MG63 (cell line): ENCODE data around the gene KCNN3. TPM values are rescaled to one million over a fixed set of nuclear protein-coding genes. Genes with fewer than 3 reads are reported as not detected.

ENCODE experiments used
- DNase-seq: peaks from one replicate; pipeline ENCODE4 v3.0.0-alpha.2; 2020
- H3K27me3 ChIP-seq: fragments of 250-450 bp; sonication (Bioruptor Pico); 2 replicates; pipeline ENCODE4 v1.5.1; 2020; ENCODE audit warnings: mild to moderate bottlenecking, moderate library complexity
- H3K36me3 ChIP-seq: fragments of 250-450 bp; sonication (Bioruptor Pico); 2 replicates; pipeline ENCODE4 v1.5.1; 2020; ENCODE audit warnings: mild to moderate bottlenecking, moderate library complexity
- H3K4me3 ChIP-seq: fragments of 250-450 bp; sonication (Bioruptor Pico); 2 replicates; pipeline ENCODE4 v1.5.1; 2020; ENCODE audit warnings: mild to moderate bottlenecking, moderate library complexity
- H3K9me3 ChIP-seq: fragments of 250-450 bp; sonication (Bioruptor Pico); 2 replicates; pipeline ENCODE4 v1.5.1; 2020; ENCODE audit warnings: mild to moderate bottlenecking, moderate library complexity
- total RNA-seq: library from RNA; depleted of rRNA; stranded (reverse); fragments of >200 nt; shearing (Covaris generic); gene quantifications from 2 replicates; pipeline ENCODE4 v1.2.3, GENCODE V29; 2014; ENCODE audit warnings: low replicate concordance

The KCNN3 gene
- total RNA-seq, 1 experiment from 2014 or later: 1.6 TPM

- no peak for DNase-seq
- H3K36me3 ChIP-seq: no peaks in the 10 kb centered on the region
Observed at GRCh38 chr1:154838461-154838860, 31.6 kb downstream of the KCNN3 start.

DNA sequence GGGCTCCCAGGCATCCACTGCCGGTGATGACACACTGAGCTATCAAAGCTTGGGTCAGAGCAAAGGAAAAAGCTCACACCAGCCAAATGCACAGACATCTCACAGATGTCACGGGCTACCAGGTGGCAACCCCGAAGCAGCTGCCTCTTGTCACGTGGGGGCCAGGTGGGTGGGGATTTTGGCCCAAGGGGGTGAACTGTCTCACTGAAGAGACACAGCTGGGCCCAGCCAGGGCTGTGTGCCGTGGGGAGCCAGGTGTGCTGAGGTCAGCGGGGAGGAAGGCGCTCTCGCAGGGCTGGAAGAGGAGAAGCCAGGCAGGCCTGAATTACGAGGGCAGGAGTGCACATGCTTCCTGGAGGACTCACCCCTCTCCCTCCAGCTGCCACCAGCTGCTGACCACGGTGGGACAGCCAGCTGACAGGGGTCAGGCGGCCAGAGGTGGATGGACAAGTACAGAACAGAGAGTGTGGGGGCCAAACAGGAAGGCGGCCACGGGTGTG, 32.4 kb downstream of the KCNN3 start:
- H3K27me3 ChIP-seq: no peaks in the 10 kb centered on the region
- H3K36me3 ChIP-seq: no peaks in the 10 kb centered on the region
- DNase-seq: no peak
- no peaks in the 10 kb centered on the region for H3K9me3 ChIP-seq
- H3K4me3 ChIP-seq: no peak overlapping the region

More at GRCh38 chr1:154838461-154838860, 31.6 kb downstream of the KCNN3 start:
- H3K27me3 ChIP-seq: no peaks in the 10 kb centered on the region
- H3K4me3 ChIP-seq: no peak overlapping the region
- no peaks in the 10 kb centered on the region for H3K9me3 ChIP-seq

- Histone ChIP-seq H3K27me3 (no peaks in the 10 kb centered on the region), H3K4me3 (no peak overlapping the region), H3K36me3 (no peaks in the 10 kb centered on the region), H3K9me3 (no peaks in the 10 kb centered on the region)
- no peak for DNase-seq
Observed at GRCh38 chr1:154837034-154837671, 32.9 kb downstream of the KCNN3 start.

DNA sequence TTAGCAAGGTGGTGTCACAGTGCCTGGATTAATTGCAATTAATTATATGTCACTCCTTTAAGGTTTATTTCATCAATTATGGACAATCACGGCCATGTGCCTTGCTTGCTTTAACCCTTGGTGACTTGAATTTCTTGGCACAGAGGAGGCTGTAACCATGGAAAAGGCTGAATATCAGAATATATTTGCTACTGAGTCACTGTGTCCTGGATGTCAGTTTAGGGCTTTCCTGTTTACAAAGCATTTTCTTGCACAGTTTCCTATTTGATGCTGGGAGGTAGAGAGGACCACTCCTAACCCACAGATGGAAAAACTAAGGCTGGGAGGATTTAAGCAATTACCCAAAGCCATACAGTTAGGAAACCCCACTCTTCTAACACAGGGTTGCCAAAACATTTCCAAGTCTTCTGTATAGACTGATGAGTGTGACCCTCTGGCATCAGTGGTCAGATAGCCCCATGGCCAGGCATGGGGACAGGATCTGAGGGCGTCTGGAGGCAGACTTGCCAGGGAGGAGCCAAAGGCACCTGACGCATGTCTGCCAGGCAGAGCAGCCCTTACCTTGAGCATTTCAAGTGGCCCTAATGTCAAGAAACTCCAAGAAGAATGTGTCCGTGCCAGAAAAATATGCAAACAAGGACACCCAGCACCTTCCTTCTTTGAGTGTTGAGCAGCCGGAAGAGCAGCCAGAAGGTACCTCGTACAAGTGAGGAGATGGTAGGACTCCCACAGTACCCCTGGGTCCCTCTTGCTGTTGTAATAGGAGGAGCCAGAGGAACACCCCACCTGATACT, 34.4 kb downstream of the KCNN3 start:
- Histone ChIP-seq H3K36me3 (no peaks in the 10 kb centered on the region), H3K4me3 (no peak overlapping the region), H3K27me3 (no peaks in the 10 kb centered on the region), H3K9me3 (no peaks in the 10 kb centered on the region)
- no peak for DNase-seq

GRCh38 chr1:154833841-154834240, 36.2 kb downstream of the KCNN3 start:
- DNase-seq: no peak
- no peak overlapping the region for H3K4me3 ChIP-seq
- no peaks in the 10 kb centered on the region for H3K27me3 ChIP-seq
- H3K36me3 ChIP-seq: no peaks in the 10 kb centered on the region
- H3K9me3 ChIP-seq: no peaks in the 10 kb centered on the region

GRCh38 chr1:154833209-154833608, 36.9 kb downstream of the KCNN3 start:
- no peak for DNase-seq
- no peaks in the 10 kb centered on the region for H3K27me3 ChIP-seq
- no peaks in the 10 kb centered on the region for H3K36me3 ChIP-seq
- no peaks in the 10 kb centered on the region for H3K9me3 ChIP-seq
- no peak overlapping the region for H3K4me3 ChIP-seq

DNA sequence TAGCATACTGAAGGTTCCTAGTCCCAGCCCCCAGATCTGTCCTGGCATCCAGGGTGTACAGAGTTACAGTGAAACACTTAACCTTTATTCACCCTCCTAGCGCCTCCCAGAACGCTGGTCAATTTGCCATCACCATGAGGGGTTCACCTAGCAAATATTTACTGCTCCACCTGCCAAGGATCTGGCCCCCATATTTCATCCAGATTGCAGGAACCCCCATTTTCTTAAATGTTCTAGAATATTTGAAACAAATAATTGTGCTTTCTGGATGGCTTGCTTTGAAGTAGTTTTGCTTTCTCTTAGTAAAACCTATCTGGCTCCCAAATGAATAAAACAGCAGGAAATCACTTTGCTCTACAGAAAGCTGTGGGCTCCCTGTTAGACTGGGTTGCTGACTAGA, 37.7 kb downstream of the KCNN3 start:
- Histone ChIP-seq H3K27me3 (no peaks in the 10 kb centered on the region), H3K36me3 (no peaks in the 10 kb centered on the region), H3K9me3 (no peaks in the 10 kb centered on the region), H3K4me3 (no peak overlapping the region)
- DNase-seq: no peak

GRCh38 chr1:154831462-154831861, 38.6 kb downstream of the KCNN3 start:
- no peaks in the 10 kb centered on the region for H3K27me3 ChIP-seq
- H3K4me3 ChIP-seq: no peak overlapping the region
- H3K9me3 ChIP-seq: no peaks in the 10 kb centered on the region
- H3K36me3 ChIP-seq: no peaks in the 10 kb centered on the region
- peak; percentile 21 for DNase-seq

- DNase-seq: no peak
- no peaks in the 10 kb centered on the region for H3K27me3 ChIP-seq
- no peak overlapping the region for H3K4me3 ChIP-seq
- no peaks in the 10 kb centered on the region for H3K36me3 ChIP-seq
- no peaks in the 10 kb centered on the region for H3K9me3 ChIP-seq
Observed at GRCh38 chr1:154829062-154829461, 41.0 kb downstream of the KCNN3 start.

GRCh38 chr1:154824179-154825000, 45.7 kb downstream of the KCNN3 start:
- no peak for DNase-seq
- H3K9me3 ChIP-seq: no peaks in the 10 kb centered on the region
- no peaks in the 10 kb centered on the region for H3K36me3 ChIP-seq
- no peak overlapping the region for H3K4me3 ChIP-seq
- no peaks in the 10 kb centered on the region for H3K27me3 ChIP-seq

GRCh38 chr1:154822717-154823116, 47.4 kb downstream of the KCNN3 start:
- H3K36me3 ChIP-seq: no peaks in the 10 kb centered on the region
- H3K4me3 ChIP-seq: no peak overlapping the region
- H3K27me3 ChIP-seq: no peaks in the 10 kb centered on the region
- H3K9me3 ChIP-seq: no peaks in the 10 kb centered on the region
- DNase-seq: no peak

GRCh38 chr1:154822233-154822632, 47.8 kb downstream of the KCNN3 start:
- Histone ChIP-seq H3K4me3 (no peak overlapping the region), H3K9me3 (no peaks in the 10 kb centered on the region), H3K27me3 (no peaks in the 10 kb centered on the region), H3K36me3 (no peaks in the 10 kb centered on the region)
- DNase-seq: no peak

DNA sequence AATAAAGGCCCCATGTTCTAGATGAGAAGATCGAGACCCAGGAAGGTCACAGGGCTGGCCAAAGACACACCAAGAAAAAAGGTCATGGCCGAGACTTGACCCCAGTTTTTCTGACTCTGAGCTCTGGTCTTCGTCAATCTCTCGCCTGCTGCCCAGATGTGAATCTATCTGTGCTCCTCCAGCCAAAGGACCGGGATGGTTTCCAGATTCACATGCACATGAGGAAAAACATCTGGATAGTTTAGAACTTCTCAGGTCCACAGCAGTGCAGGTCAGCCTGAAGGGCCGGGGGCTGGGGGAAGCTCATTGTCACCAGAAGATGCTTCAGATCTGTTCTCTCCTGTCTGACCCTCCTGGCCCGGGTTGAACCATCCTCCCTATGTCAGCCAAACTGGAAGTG, 49.0 kb downstream of the KCNN3 start:
- H3K27me3 ChIP-seq: no peaks in the 10 kb centered on the region; the same call in 1 of the 2 replicates
- no peaks in the 10 kb centered on the region for H3K36me3 ChIP-seq
- no peak for DNase-seq
- H3K4me3 ChIP-seq: no peak overlapping the region
- H3K9me3 ChIP-seq: no peaks in the 10 kb centered on the region

GRCh38 chr1:154820646-154821045, 49.4 kb downstream of the KCNN3 start:
- H3K36me3 ChIP-seq: no peaks in the 10 kb centered on the region
- H3K4me3 ChIP-seq: no peak overlapping the region
- no peaks in the 10 kb centered on the region for H3K9me3 ChIP-seq
- no peak for DNase-seq
- no peaks in the 10 kb centered on the region; the same call in 1 of the 2 replicates for H3K27me3 ChIP-seq

DNA sequence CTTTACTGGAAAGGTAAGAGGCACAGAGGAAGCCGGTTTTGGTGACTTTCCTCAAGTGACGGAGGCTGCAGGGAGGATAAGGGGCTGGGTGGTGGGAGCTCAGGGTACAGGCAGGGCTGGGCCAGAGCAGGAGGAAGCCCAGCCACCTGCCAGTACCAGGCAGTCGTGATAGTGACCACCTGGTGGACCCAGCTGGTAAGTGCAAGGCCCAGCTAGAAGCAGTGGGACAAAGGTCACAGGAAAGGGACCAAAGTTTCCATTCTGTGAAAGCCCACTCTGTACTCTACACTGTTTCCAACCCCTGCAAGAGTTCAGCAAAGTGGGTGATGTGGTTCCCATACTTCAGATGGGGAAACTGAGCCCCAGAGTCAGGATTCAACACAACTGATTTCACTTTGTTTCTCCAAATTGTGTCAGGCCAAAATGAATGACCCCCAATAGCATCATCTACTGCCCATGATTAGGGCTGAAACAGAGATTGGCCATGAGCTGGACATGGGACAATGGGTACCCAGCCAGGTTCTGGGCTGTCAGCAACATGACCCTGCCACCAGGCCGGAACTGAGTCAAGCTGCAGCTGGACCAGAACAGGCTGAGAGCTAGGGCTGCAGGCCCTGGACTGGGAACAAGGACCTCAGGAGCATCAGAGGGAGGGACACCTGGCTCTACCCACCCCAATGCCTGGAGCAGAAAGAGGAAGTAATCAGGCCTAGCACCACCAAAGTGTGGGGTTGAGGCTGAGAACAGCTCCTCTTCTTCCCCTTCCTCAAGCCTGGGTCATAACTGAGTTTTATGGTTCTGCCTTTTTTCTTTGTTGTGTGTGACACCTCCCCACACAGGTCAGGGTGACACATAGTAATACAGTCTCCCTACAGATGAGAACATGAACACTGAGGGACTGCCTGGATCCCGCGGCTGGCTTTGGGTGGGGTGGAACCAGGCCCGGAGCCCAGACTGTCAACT, 50.2 kb downstream of the KCNN3 start:
- Histone ChIP-seq H3K36me3 (no peaks in the 10 kb centered on the region), H3K27me3 (no peaks in the 10 kb centered on the region; the same call in 1 of the 2 replicates), H3K4me3 (no peak overlapping the region), H3K9me3 (no peaks in the 10 kb centered on the region)
- peak; percentile 25 for DNase-seq

DNA sequence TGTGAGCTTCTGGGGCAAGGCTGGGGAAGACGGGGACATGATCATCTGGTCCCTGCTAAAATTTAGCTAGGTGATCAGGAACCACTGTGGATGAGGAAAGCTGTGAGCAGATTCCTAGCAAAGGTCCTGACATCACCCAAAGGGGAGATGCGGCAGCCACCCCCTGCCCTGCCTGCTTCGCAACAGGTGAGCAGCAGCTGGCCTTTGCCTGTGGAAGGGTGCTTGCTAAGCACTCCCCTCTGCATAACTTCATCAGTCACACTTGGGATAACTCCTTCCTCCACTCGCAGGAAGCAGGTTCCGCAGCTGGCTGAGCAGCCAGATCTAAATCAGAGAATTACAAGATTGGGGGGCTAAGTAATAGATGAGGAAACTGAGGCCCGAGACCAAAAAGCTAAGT, 51.2 kb downstream of the KCNN3 start:
- H3K4me3 ChIP-seq: no peak overlapping the region
- H3K9me3 ChIP-seq: no peaks in the 10 kb centered on the region
- no peaks in the 10 kb centered on the region; the same call in 1 of the 2 replicates for H3K27me3 ChIP-seq
- DNase-seq: no peak
- no peaks in the 10 kb centered on the region for H3K36me3 ChIP-seq
